Activated CD8-positive, alpha-beta memory T cell treated with anti-CD3 and anti-CD28 coated beads, Interleukin-2, amount 50 U/mL, for 24 hours (primary cell): ENCODE data around the gene ABCA13.

Source experiments
- DNase-seq: peaks from one replicate; pipeline ENCODE4 v3.0.0-alpha.2; 2020; ENCODE audit errors: extremely low read depth

Gene ABCA13

GRCh38 chr7:48638041-48638440 is 466.8 kb downstream of the ABCA13 start:
- no peak for DNase-seq

GRCh38 chr7:48643431-48644013 is 472.3 kb downstream of the ABCA13 start:
- no peak for DNase-seq

GRCh38 chr7:48658138-48658537 is 486.9 kb downstream of the ABCA13 start:
- DNase-seq, result no peak

- DNase-seq, result no peak
Measured at GRCh38 chr7:48660306-48660870, 489.1 kb downstream of the ABCA13 start.

GRCh38 chr7:48664241-48664640 is 493.0 kb downstream of the ABCA13 start:
- no peak for DNase-seq

GRCh38 chr7:48665353-48666135 is 494.3 kb downstream of the ABCA13 start:
- DNase-seq, result no peak

- DNase-seq, result no peak
Measured at GRCh38 chr7:48667407-48667806, 496.1 kb downstream of the ABCA13 start.

GRCh38 chr7:48671656-48672055 is 500.4 kb downstream of the ABCA13 start:
- no peak for DNase-seq

- no peak for DNase-seq
Measured at GRCh38 chr7:48681006-48681405, 509.7 kb downstream of the ABCA13 start.

- DNase-seq, result no peak
Measured at GRCh38 chr7:48691788-48692187, 520.5 kb downstream of the ABCA13 start.
